HG03097 (cell line): ENCODE data around the gene CDCA4.

Source experiments
- ATAC-seq: cut with Tn5 transposase; IDR thresholded peaks from one replicate; pipeline ENCODE4 v1.9.1; 2021; ENCODE audit not compliant: unreplicated experiment, low FRiP score

The CDCA4 gene

DNA sequence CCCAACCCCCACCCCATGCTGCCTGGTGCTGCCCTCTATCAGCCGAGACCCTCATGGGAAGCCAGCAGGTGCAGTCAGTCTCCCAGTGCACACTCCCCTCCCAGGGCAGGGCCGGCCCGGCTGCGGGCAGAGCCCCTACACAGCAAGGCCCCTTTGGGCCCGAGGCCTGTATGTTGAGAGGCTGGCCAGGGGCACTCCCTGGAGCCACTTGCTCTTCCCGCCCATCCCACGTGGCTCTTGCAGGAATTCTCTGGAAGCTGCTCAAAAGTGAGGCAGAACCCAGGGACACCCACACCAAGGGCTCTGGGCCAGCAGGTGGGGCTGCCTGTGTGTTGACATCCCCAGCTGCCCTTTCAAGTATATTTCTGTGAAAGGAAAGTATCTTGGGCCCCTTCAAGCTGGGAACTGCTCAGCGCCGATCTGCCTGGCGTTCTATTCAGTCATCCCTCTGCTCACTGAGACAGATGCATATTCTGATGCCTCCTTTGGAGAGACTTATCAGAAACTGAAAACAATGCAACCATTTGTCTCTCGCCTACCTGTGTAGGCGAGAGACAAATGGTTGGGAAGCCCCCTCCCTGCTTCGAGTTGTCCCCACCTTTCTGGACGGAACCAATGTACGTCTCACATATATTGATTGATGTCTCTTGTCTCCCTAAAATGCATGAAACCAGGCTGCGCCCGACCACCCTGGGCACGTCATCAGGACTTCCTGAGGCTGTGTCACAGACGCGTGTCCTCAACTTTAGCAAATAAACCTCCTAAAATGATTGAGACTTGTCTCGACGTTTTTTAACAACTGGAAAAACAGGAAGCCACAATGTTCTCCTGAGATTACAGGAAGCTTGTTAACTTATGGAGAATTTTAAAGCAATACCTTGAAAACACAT is 38.4 kb upstream of the CDCA4 start:
- ATAC-seq, result no peak

DNA sequence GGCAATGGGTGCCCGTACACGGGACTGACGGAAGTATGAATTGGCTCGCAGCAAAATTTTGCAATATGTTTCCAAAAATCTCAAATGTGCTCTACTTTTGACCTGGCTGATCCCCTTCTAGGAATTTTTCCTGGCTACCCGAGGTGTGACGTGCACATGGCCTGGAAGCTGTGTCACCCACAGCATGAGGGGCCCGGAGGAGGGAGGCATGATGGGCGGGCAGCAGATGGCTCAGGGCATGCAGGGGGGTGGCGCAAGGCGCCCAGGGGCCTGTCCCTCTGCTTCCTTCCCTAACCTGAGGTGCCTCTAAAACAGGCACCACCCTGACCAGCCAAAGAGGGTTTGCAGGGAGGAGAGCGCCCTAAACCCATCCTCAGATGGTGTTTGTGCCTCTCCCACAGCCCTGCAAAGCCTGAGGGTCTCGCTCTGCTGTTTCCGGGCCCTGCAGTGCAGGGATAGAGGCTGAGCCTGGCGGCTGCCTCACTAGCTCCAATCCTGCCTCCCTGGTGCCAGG is 37.7 kb upstream of the CDCA4 start:
- no peak for ATAC-seq

DNA sequence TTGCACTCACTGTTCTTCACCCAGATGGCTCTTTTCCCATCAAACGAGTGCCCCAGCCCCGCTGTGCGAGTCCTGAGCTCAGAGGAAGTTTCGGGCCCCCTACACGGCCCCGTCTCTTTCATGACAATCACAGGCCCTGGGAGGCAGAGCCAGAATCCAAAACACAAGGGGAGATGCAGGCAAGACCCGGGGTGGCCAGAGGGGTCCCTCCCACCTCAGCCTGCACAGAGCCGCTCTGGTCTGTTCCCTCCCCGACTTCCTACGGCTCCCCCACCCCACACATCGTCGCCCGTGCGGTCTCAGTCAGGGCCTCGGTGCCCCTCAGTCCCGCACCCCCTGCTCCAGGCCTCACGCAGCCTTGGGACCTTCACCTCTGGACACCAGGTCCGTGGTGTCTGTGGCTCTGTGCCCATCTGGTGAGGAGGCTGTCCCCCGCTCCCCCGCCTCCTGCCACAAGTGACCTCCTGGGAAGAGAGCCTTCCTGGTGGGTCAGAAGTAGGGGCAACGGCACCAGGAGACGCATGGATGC is 35.5 kb upstream of the CDCA4 start:
- no peak for ATAC-seq

DNA sequence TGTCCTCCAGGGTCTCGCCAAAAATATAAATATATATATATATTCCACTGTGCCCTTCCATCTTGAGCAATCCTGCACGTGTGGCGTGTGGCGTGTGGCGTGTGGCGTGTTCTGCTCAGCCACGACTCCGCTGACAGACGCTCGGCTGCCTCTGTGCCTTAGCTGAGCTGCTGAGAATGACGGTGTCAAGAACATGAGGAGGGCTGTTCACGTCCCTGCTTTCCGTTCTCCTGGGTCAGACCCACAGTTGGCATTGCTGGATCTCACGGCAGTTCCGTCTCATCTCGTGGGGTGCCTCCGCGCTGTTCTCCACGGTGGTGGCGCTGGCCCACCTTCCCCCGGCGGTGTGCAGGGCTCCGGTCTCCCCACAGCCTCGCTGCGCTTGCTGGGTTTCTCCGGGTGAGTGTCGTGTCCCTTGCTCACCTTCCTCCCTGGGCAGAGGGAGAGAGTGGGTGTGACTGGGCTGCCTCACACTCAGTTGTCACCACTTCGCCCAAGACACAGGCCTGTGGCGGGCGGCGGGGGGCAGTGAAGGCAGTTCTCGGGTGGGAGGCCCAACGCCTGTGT is 34.9 kb upstream of the CDCA4 start:
- ATAC-seq, result no peak

DNA sequence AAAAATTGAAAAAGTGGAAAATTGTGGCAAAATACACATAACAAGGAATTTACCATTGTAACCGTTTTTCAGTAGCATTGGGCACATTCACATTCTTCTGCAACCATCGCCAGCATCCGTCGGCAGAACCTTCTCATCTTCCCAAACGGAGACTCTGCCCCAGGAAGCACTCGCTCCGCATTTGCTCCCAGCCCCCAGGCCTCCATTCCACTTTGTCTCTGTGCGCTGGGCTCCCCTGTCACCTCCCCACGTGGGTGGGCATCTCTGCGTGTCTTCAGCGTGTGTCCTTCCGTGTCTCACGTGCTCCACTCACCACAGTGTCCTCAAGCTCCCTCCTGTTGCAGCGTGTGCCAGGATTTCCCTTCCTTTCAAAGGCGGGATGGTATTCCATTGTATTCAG is 34.5 kb upstream of the CDCA4 start:
- ATAC-seq, result no peak

DNA sequence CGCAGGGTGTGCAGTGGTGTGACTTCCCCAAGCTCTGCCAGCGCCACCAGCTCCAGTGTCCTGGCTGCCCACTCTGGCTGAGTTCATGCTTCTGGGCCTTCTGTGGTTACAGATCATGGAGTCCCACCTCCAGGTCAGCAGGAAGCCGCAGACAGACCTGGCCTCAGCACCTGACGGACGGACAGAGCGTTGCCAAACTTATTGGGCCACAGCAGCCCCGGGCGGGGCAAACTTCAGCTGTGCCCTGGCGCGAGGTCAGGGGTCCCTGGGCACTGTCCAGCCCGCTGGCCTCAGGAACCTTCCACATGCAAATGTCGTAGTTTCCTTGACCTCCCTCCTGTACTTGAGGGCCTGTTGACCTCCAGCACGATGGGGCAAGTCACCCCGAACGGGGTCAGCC is 33.1 kb upstream of the CDCA4 start:
- ATAC-seq, result no peak

DNA sequence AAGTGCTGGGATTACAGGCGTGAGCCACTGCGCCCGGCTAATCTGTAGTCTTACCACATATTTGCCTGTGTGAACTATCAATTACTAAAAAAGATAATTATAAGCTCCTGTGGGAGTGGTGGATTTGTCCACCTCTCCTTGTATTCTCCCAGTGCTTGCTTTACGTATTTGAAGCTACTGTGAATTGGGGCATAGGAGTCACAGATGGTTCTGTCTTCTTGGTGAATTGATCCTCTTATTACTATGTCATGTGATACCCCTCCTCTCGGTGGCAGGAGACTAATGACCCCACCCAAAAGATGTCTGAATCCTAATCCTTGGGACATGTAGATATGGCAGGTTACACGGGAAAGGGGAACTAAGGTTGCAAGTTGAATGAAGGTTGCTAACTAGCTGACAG is 32.5 kb upstream of the CDCA4 start:
- ATAC-seq, result no peak

DNA sequence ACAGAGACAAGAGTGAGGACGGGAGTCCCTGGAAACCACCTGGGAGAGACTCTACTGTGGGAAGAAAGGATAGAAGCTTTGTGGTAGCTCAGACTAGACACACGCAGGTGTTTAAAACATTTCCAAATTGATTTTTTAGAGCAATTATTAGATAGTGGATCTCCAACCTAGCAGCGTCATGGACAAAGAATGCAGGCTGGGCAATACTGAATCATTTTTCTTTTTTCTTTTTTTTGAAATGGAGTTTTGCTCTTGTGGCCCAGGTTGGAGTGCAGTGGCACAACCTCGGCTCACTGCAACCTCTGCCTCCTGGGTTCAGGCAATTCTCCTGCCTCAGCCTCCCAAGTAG is 31.2 kb upstream of the CDCA4 start:
- ATAC-seq, result no peak

DNA sequence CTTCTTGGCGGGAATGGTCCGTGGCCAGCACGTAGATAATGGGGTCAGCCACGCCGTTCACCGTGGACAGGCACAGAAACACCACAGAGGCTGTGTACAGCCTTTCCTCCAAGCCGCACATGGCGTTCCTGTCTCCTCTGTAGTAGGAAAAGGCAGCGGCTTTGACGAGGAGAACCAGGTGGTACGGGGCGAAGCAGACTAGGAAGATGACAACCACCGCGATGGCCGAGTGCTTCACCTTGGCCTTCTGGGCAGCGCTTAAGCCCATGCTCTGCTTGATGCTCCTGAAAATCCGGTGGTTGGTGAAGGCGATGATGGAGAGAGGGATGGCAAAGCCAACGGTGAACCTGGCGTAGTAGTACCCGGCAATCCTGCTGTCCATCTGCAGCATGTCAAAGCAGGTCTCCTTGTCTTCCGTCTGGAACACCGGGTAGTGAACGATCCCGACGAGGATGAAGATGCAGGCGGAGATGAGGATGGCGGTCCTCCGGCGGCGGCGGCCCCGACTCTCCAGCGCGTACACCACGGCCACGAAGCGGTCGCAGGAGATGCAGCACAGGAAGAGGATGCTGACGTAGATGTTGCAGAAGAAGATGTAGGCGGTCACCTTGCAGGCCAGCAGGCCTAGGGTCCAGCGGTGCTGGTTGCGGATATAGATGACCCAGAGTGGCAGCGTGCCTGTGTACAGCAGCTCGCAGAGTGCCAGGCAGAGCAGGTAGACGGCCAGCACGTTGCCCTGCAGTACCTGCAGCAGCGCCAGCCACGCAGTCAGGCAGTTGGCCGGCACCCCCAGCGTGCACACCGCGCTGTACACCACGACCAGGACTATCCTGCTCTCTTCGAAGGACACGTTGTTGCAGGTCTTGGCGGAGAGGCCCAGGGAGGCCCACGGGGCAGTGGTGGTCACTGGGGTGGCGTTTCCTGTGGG is 30.6 kb upstream of the CDCA4 start:
- no peak for ATAC-seq

DNA sequence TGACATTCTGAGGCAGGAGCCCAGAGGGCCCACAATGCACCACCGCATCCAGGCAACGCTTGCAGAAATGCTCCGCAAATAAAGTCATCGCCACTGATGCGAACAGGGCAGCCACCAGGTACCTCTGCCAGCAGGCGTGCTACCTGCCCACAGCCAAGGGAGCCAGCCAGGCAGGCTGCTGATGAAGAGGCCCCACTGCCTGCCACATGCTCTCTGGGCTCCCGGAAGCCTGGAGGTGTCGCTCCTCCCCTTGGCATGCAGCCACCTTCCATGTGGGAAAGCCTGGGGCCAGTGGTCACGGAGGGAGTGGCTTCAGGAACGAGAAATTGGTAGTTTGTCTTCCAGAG is 29.6 kb upstream of the CDCA4 start:
- ATAC-seq, result no peak

DNA sequence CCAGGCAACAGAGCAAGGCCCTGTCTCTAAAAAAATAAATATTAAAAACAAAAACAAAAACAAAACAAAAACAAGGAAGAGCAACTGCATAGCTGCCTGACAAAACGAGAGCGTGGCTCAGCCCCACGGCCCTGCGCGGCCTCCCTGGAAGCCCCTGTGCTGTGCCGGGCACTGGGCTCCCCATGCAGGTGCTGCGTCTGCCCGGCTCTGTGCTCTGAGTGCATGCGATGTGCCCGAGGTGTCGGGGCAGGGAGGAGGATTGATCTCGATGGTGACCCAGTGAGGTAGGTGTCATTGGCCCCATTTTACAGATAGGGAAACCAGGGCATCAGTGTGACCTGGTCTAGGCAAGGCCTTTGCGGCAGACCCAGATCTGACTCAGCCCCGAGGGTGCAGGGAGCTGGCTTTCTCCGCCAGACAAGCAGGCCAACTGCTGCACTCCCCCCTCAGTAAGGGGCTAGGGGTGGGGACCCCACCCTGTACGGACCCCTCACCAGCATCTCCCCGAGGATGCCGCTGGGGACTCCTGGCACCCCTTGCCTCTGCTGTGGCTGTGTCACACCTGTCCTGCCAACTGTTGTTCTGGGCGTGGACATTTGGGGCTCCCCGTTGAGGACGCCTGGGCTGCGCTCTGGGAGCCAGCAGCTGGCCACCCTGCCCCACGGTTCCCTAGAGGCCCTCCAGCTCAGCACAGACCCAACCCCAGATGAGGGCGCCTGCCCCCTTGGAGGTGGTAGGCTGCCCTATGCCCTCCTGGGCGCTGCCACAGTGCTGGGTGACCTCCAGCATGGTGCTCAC is 29.1 kb upstream of the CDCA4 start:
- ATAC-seq, result no peak

DNA sequence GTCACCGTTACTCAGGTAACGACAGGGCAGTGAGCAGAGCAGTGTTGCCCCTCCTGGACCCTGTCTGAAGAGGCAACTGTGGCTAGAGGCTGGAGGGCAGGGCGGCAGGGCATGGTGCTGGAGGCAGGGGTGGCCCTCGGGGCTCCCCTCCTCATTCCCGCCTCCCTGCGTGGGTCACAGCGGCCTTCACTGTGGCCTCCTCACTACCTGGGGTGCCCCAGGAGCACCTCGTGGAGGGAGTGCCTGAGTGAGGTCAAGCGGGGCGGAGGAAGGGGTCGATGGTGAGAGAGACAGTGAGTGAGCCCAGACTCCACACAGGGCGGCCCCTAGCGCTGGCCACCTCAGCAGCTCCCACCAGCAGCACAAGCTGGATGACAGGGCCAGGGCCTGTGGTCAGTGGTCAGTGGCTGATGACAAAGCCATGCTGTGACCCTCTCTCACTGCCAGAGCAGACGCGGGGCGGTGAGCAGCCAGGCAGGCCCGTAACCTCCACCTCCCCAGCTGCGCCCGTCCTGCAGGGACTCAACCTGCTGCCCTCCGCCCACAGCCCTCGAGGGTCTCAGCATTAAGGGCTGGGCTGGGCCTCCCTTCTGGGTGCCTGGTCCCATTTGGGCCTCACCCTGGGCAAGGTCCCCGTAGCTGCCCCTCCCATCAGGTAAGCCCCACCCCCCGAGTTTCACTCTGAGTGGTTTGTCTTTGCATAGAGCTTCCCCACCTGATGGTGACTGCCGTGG is 26.6 kb upstream of the CDCA4 start:
- ATAC-seq, result no peak

DNA sequence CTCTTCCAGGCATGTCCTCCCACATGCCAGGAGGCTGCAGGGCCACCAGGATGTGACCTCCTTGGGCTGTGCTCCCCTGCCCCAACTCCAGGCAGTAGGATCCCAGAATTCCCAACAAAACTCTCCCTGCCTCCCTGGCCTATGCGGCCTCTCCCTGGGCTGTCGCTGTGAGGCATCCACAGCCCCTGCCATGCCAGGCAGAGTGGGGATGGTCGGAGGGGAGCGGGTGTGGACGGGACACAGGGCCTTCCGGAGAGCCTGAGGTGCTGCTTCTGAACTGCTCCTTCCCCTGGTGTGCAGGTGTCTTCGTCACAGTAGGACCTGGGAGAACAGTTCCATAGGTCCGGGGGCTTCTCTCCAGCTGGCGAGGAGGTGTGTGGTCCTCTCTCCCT is 26.0 kb upstream of the CDCA4 start:
- ATAC-seq, result no peak

DNA sequence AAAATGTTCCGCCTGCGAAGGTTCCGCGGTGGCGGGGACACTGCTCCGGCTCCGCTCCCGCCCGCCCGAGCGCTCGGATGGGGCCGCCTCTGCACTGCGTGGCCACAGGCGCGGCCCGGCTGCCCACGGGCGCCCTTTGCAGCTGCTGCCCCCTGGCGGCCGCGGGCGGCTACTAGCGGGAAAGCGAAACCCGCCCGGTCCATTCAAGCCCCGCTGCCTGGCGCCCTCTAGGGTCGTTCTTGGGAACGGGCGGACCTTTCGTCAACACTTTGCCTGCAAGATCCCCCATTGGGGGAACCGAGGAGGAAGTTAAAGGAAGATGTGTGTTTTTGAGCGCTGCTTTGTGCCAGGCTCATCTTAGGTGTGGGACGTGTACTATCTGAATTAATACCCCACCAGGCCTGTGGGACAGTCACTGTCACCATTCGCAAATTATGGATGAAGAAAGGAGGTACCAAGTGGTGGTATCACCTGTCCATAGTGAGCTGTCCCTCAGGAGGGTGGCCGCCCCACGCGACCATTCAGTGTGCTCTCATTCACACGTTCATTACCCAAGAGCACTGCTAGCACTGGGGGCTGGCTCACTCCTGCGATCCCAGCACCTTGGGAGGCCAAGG is 24.9 kb upstream of the CDCA4 start:
- peak; percentile 57 for ATAC-seq

DNA sequence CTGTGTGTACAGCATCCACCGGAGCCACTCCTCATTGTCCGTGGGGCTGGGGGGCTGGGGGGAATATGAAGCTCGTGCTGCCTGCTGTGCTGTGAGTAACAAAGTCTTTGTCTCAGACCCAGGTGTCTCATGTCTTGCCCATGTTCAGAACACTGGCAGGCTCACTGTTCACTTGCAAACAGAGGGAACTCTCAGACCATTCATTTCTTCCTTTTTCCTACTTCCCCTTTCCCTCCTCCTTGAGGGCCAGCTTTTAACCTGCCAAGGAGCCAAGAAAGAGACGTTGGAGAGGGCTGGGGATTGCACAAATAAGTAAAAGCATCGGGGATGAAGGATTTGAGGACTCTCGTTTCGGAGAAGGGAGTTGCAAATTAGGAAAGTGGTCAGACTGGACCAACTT is 22.8 kb upstream of the CDCA4 start:
- ATAC-seq, result no peak

DNA sequence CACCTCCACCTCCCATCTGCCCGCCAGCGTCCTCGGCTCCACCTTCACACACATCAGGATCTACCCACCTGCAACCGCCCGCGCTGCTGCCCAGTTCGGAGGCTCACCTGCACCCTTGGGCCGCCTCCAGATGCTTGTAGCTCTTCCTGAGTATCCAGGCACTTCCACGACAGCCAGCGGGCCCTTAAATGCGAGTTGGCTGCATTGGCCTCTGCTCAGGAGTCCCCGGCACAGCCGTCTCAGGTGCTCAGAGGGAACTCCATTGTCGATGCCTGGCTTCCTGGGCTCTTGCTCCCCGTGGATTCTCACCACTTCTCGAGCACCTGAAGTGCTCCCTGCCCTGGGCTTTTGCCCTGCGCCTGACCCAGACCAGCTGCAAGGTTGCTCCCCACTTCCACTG is 21.9 kb upstream of the CDCA4 start:
- no peak for ATAC-seq

DNA sequence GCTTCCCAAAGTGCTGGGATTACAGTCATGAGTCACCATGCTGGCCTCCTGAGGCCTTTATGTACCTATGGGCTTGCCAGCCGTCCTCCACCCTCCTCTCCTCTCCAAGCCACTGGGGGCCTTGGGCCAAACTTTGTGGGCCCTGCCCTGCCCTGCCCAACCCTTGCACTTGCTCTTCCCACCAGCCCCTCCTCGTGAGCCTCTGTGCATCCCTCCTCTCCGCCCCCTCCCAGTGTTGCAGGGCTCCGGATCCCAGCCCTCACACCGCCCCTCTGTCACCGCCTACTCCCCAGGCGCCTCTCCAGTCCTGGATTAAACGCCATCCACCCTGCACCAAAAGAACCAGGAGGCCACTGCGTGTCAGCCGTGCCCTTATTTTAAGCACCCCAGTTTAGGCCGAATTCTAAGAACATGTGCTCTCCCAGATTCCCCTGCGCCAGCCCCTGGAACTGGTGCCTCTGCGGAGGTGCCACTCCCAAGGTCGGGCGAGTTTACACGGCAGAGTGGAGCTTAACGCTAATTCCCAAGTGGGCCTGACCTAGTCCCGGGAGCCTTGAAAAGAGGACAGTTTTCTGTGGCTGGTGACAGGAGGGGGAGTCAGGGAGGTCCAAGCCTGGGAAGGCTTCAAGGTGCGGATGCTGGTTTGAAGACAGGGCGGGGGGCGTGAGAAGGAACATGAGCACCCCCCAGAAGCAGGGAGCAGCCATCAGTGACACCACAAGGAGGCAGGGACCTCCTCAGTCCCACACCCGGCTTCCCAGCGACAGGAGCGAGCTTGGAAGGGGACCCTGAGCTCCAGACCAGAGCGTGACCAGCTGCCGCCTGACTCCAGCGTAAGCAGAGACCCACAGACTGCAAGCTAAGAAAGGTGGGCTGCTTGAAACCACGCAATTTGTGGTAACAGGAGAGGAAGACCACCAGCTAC is 21.2 kb upstream of the CDCA4 start:
- no peak for ATAC-seq
